Liver (tissue), 9 donors: ENCODE measurements around the gene JAML. TPM values are rescaled to one million over a fixed set of nuclear protein-coding genes. Genes with fewer than 3 reads are reported as not detected.
A peak's percentile ranks its signal among the peaks of the same experiment; 100 is the strongest.

Experiments
- DNase-seq: peaks from one replicate; pipeline ENCODE4 v3.0.0-alpha.2; 2017; ENCODE audit warnings: low spot score
- H3K27ac ChIP-seq, 2 donors: one replicate each; pipeline ENCODE4 v1.7.0; 2013; ENCODE audit warnings: inconsistent platforms in 2 of 2, low read length in 2 of 2, control low read depth in 1 of 2, low read depth in 1 of 2, mild to moderate bottlenecking in 1 of 2
- H3K27me3 ChIP-seq, 4 donors: one replicate each; pipeline versions ENCODE4 v1.6.1 to v1.7.0; 2013; ENCODE audit warnings: low read length in 3 of 4, inconsistent platforms in 1 of 4, mild to moderate bottlenecking in 1 of 4, moderate library complexity in 1 of 4; ENCODE audit not compliant: control insufficient read depth in 4 of 4, insufficient read depth in 4 of 4
- H3K36me3 ChIP-seq, 4 donors: one replicate each; pipeline versions ENCODE4 v1.6.1 to v1.7.0; 2013; ENCODE audit warnings: low read length in 3 of 4, mild to moderate bottlenecking in 3 of 4, low read depth in 1 of 4, moderate library complexity in 1 of 4; ENCODE audit not compliant: control insufficient read depth in 4 of 4, insufficient read depth in 3 of 4
- H3K4me1 ChIP-seq, 4 donors: one replicate each; pipeline versions ENCODE4 v1.6.1 to v1.7.0; 2013; ENCODE audit warnings: low read length in 3 of 4, mild to moderate bottlenecking in 3 of 4, moderate library complexity in 1 of 4; ENCODE audit not compliant: control insufficient read depth in 4 of 4, insufficient read depth in 4 of 4
- H3K4me3 ChIP-seq, 3 donors: one replicate each; pipeline versions ENCODE4 v1.6.1 to v1.7.0; 2013; ENCODE audit warnings: low read length in 3 of 3, control low read depth in 1 of 3, low read depth in 1 of 3, mild to moderate bottlenecking in 1 of 3
- H3K9ac ChIP-seq, 2 donors: one replicate each; pipeline ENCODE4 v1.7.0; 2013; ENCODE audit warnings: low read length in 2 of 2, mild to moderate bottlenecking in 2 of 2, moderate library complexity in 2 of 2, control low read depth in 1 of 2, low read depth in 1 of 2
- H3K9me3 ChIP-seq, 4 donors: one replicate each; pipeline versions ENCODE4 v1.6.1 to v1.7.0; 2013; ENCODE audit warnings: low read length in 3 of 4; ENCODE audit not compliant: control insufficient read depth in 4 of 4
- EGR1 ChIP-seq, 2 donors: IDR thresholded peaks; 2 replicates each; pipeline ENCODE4 v1.6.1; 2016 to 2018; ENCODE audit warnings: antibody characterized with exemption in 2 of 2, low read depth in 2 of 2
- FOXA1 ChIP-seq: IDR thresholded peaks from 2 replicates; pipeline ENCODE4 v1.6.1; 2016; ENCODE audit warnings: antibody characterized with exemption
- GABPA ChIP-seq, 2 donors: IDR thresholded peaks in 1 of 2; conservative IDR thresholded peaks in 1 of 2; 2 replicates each; pipeline ENCODE4 v1.6.1; 2016; ENCODE audit warnings: antibody characterized with exemption in 2 of 2, mild to moderate bottlenecking in 1 of 2, moderate library complexity in 1 of 2
- HNF4A ChIP-seq, 2 donors: conservative IDR thresholded peaks; 2 replicates each; pipeline ENCODE4 v1.6.1; 2016; ENCODE audit warnings: antibody characterized with exemption in 2 of 2, mild to moderate bottlenecking in 2 of 2
- NR2F2 ChIP-seq: IDR thresholded peaks from 2 replicates; pipeline ENCODE4 v1.6.1; 2016; ENCODE audit warnings: antibody characterized with exemption
- RAD21 ChIP-seq, 2 donors: IDR thresholded peaks; 2 replicates each; pipeline ENCODE4 v1.6.1; 2016; ENCODE audit warnings: antibody characterized with exemption in 2 of 2, mild to moderate bottlenecking in 2 of 2
- RXRA ChIP-seq, 2 donors: IDR thresholded peaks; 2 replicates each; pipeline ENCODE4 v1.6.1; 2017 to 2018; ENCODE audit warnings: antibody characterized with exemption in 2 of 2, mild to moderate bottlenecking in 1 of 2
- SP1 ChIP-seq: IDR thresholded peaks from 2 replicates; pipeline ENCODE4 v1.6.1; 2018; ENCODE audit warnings: antibody characterized with exemption, mild to moderate bottlenecking
- TAF1 ChIP-seq: conservative IDR thresholded peaks from 2 replicates; pipeline ENCODE4 v1.6.1; 2016; ENCODE audit warnings: antibody characterized with exemption, mild to moderate bottlenecking
- YY1 ChIP-seq: IDR thresholded peaks from 2 replicates; pipeline ENCODE4 v1.6.1; 2016; ENCODE audit warnings: antibody characterized with exemption, mild to moderate bottlenecking
- WGBS: extraction: QIAGEN DNeasy Blood & Tissue Kit; methylation state at CpG from one replicate; pipeline ENCODE4 v1.1.7; 2013; 5-methylcytosine and 5-hydroxymethylcytosine counted together
- polyA plus RNA-seq, 2 donors: library from polyadenylated mRNA; stranded (reverse) in 1 of 2; unstranded in 1 of 2; fragments of 200-250 nt in 1 of 2; fragments of >200 nt in 1 of 2; fragmentation: Nextera tagmentation in 1 of 2; extraction: Ambion mirVana in 1 of 2; gene quantifications; one replicate each; pipeline versions ENCODE4 v1.2.1 to v1.2.3, GENCODE V29; 2013 to 2015
- total RNA-seq, 2 donors: library from RNA; depleted of rRNA; stranded (reverse); fragments of >200 nt; gene quantifications; one replicate each; pipeline ENCODE4 v1.2.3, GENCODE V29; 2014
- TF ChIP-seq, protein P1 (sequence below): IDR thresholded peaks from 2 replicates; pipeline ENCODE4 v1.6.1; 2016; ENCODE audit warnings: antibody characterized with exemption
- TF ChIP-seq, protein P2 (sequence below): IDR thresholded peaks from 2 replicates; pipeline ENCODE4 v1.6.1; 2016; ENCODE audit warnings: antibody characterized with exemption
- TF ChIP-seq, protein P3 (sequence below): IDR thresholded peaks from 2 replicates; pipeline ENCODE4 v1.6.1; 2016; ENCODE audit warnings: antibody characterized with exemption, mild to moderate bottlenecking
- donor health status: healthy.
- donor health status: healthy.
- donor health status: healthy.
- donor health status: healthy.
- donor health status: healthy.

The JAML gene
- total and polyA plus RNA-seq, 4 donors: 2.2 to 13.5 (median 6.5) TPM

DNA sequence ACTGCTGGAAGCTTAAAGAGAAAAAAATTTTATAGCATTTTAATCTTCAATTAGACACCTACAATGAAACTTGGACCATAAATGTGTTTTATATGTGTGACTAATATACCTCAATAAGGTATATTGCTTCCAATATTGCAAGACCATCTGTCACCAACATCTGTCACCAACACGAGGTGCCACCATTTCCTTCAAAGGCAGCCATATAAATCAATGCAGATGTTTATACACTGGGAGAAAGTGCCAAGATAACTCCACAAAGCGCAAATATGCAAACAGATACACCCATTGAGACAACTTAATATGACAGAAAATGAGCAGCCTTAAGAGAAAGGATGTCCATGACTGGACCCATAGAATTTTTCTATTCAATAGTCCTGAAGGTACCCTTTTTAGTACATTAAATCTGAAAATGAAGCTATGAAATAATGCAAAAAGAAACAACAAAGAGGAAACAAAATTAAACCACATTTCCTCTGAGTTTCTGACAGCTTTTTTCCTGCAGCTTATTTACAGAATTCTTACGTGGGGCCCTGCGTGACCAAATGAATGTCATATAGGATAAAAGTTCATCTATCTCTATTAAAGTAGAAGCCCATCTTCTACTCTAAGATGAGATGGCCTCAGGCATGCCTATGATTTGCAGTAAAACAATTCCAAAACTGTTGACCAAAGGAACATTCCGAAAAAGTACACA lies 14.8 kb upstream of the JAML start:
- H3K4me1 ChIP-seq: peaks cover 3 to 33% (median 15%) of the 10 kb centered on the region in 4 donors

DNA sequence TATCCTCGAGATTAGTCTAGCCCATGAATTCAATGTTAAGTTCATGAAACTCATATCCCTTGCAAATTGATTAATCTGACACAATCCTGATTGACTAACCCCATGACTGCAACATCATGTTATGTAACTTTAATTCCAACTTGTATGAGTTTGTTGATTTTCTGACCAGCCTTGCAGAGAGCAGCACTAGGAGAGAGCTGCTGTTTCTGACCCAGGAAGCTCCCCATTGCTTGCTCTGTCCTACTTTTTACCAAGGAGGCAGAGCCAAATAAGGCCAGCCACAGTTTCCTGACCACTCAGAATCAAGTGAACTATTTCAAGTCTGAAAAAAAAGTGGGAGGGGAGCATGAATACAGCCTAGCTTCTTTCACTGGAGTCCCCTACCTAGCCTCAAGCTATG lies 14.1 kb upstream of the JAML start:
- DNase-seq: no peak
- 32% methylated on average over 1 of the region's 1 CpG for WGBS
- H3K9me3 ChIP-seq: no peaks in the 10 kb centered on the region
- peaks cover 0 to 1% (median 0%) of the 10 kb centered on the region in 4 donors for H3K36me3 ChIP-seq
- no peaks in the 10 kb centered on the region for H3K27me3 ChIP-seq
- no peak overlapping the region for H3K4me3 ChIP-seq
- peaks cover 3 to 33% (median 15%) of the 10 kb centered on the region in 4 donors for H3K4me1 ChIP-seq
- H3K9ac ChIP-seq: no peak overlapping the region
- peak overlapping the region; percentile 32 to 62 for H3K27ac ChIP-seq
- peak in 1 of 2 donors; percentile 19 for TF ChIP-seq GABPA (IDR thresholded peaks at IDR 0.05 in 1 of 2, conservative IDR thresholded peaks at IDR 0.05 in 1 of 2)
- peak; percentile 53 for TF ChIP-seq YY1
- TF ChIP-seq, protein P1, sequence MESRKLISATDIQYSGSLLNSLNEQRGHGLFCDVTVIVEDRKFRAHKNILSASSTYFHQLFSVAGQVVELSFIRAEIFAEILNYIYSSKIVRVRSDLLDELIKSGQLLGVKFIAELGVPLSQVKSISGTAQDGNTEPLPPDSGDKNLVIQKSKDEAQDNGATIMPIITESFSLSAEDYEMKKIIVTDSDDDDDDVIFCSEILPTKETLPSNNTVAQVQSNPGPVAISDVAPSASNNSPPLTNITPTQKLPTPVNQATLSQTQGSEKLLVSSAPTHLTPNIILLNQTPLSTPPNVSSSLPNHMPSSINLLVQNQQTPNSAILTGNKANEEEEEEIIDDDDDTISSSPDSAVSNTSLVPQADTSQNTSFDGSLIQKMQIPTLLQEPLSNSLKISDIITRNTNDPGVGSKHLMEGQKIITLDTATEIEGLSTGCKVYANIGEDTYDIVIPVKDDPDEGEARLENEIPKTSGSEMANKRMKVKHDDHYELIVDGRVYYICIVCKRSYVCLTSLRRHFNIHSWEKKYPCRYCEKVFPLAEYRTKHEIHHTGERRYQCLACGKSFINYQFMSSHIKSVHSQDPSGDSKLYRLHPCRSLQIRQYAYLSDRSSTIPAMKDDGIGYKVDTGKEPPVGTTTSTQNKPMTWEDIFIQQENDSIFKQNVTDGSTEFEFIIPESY: peak; percentile 23
- TF ChIP-seq, protein P2, sequence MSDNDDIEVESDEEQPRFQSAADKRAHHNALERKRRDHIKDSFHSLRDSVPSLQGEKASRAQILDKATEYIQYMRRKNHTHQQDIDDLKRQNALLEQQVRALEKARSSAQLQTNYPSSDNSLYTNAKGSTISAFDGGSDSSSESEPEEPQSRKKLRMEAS: no peak
- no peak for TF ChIP-seq NR2F2
- no peak for TF ChIP-seq TAF1
- TF ChIP-seq, protein P3, sequence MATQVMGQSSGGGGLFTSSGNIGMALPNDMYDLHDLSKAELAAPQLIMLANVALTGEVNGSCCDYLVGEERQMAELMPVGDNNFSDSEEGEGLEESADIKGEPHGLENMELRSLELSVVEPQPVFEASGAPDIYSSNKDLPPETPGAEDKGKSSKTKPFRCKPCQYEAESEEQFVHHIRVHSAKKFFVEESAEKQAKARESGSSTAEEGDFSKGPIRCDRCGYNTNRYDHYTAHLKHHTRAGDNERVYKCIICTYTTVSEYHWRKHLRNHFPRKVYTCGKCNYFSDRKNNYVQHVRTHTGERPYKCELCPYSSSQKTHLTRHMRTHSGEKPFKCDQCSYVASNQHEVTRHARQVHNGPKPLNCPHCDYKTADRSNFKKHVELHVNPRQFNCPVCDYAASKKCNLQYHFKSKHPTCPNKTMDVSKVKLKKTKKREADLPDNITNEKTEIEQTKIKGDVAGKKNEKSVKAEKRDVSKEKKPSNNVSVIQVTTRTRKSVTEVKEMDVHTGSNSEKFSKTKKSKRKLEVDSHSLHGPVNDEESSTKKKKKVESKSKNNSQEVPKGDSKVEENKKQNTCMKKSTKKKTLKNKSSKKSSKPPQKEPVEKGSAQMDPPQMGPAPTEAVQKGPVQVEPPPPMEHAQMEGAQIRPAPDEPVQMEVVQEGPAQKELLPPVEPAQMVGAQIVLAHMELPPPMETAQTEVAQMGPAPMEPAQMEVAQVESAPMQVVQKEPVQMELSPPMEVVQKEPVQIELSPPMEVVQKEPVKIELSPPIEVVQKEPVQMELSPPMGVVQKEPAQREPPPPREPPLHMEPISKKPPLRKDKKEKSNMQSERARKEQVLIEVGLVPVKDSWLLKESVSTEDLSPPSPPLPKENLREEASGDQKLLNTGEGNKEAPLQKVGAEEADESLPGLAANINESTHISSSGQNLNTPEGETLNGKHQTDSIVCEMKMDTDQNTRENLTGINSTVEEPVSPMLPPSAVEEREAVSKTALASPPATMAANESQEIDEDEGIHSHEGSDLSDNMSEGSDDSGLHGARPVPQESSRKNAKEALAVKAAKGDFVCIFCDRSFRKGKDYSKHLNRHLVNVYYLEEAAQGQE: peak; percentile 50
- peak; percentile 71 for TF ChIP-seq SP1
- no peak for TF ChIP-seq FOXA1

More for the DNA sequence above, 14.8 kb upstream of the JAML start:
- Histone ChIP-seq H3K36me3 (peaks cover 0 to 1% (median 0%) of the 10 kb centered on the region in 4 donors), H3K27ac (peak overlapping the region; percentile 32 to 38), H3K4me3 (no peak overlapping the region), H3K9me3 (no peaks in the 10 kb centered on the region), H3K9ac (no peak overlapping the region), H3K27me3 (no peaks in the 10 kb centered on the region)
- WGBS: 64% methylated on average over 5 of the region's 5 CpGs
- no peak for DNase-seq
- TF ChIP-seq EGR1 (IDR thresholded peaks at IDR 0.05; ENCODE audit: low read depth in 2 of 2) (no peak), HNF4A (conservative IDR thresholded peaks at IDR 0.05) (no peak), GABPA (IDR thresholded peaks at IDR 0.05 in 1 of 2, conservative IDR thresholded peaks at IDR 0.05 in 1 of 2) (no peak), NR2F2 (no peak), RXRA (IDR thresholded peaks at IDR 0.05) (no peak), YY1 (no peak), RAD21 (IDR thresholded peaks at IDR 0.05) (no peak), TAF1 (no peak)
- TF ChIP-seq, protein P2: no peak
- TF ChIP-seq, protein P3: no peak
- TF ChIP-seq, protein P1: no peak
